NOMO-1 treated with DMSO at 0.1 percent for 48 hours (cell line): ENCODE data around the gene KCNE4.
A peak's percentile ranks its signal among the peaks of the same experiment; 100 is the strongest.

Source experiments
- DNase-seq: peaks from one replicate; lab custom pipeline; 2025; ENCODE audit not compliant: unreplicated experiment; lab: John Stamatoyannopoulos, UW

The KCNE4 gene

DNA sequence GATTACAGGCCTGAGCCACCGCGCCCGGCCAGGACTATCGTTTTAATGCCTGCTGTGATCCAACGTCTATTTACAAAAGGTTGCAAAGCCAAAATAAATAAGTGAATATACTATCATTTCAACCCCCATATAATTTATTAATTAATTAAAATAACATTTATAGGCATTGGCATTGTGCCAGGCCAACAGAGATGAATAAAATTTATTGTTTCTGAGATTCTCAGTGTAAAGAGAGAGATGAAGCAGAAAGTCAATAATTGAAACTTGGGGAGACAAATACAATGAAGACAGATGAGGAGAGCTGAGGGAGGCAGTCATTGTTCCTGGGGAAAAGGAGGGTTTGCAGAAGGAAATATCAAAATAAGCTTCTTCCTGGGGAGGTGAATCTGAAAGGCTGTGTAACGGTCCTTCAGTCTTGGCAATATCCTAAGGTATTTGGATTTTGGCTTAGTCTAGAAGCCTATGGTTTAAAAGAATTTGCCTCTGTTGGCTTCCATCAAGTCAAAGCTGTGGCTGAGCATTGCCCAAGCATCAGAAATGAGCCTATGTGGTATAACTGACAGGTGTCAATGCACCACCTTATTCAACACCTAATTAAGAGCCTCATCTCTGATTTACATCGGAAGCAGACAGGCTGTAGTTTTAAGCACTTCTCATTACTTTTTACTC, 31.5 kb downstream of the KCNE4 start:
- DNase-seq, result no peak

DNA sequence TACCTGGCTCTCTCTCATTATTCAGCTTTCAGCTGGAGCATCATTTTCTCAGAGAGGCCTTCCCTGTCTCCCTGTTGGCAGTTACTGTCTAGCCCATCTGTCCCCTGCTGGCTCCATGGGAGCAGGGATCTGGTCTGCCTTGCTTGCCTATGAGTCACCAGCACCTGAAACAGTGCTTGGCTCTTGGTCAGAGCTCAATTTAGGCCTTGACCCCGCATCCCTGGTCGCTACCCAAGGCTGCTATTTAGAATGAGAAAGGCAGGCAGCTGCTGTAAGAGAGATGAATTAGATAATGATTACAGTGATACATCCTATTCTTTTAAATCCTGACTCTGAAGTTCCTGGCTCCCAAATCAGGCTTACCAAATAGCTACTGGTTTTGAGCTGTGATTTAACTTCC, 32.9 kb downstream of the KCNE4 start:
- DNase-seq, result no peak

DNA sequence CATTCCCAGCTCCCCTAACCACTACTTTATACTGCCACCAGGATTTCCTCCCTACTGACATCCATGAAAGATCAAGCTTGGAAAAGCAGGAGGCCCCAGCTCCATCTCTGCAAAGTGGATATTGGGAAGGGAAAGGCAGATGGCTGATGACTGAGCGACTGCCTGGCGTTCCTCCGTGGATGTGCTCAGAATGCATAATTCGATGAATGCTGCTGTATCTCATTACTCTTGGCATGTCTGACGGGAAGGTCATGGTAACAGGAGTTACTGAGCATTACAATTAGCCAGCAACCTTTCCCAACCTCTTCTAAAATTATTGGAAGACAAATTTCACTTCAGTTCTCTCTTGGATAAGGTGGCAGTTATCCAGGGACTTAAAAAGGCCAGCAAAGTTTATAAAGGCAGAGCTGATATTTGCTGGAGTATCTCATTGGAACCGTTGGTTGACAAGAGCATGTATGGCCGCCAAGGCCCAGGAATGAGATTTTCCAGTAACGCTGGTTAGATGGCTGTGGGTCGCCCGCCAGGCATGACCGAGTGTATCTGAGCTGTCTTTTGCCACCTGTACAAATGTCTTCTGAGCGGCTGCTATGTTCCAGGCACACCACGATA, 34.5 kb downstream of the KCNE4 start:
- DNase-seq, result no peak

DNA sequence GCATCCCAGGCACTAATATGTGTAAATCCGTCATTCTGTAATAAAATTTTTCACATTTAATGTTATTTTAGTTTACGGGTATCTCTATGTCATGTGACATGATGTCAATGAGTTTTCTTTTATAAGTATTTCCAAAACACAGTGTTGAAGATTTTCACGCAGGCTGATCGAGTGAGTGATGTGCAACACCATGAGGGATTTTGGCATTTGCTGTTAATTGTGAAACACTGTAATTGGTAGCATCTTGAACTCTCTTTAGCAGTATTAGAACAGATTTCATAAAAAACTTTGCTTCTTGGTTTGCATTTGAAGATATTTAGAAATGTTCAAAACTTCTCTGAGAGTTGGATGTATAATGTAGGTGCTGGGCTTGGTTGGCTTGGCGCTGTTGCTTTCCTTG, 35.5 kb downstream of the KCNE4 start:
- no peak for DNase-seq

DNA sequence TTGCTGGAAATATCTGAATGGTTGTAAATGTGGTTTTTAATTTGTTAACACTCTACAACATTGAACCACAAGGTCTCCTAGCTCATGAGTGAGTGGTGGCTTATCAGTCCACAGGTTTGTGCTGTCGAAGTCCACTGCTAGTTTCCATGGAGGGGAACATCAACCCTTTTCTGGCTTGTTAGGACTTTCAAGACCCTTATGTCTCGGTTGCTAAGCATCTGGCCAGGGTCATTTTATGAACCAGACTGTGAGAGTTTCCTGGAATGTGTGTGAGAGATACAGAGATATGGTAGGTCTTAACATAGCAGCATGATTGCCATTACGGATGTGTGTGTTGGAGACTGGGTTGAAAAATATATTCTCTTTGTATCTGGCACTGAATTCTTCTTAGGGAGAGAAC, 36.9 kb downstream of the KCNE4 start:
- no peak for DNase-seq

DNA sequence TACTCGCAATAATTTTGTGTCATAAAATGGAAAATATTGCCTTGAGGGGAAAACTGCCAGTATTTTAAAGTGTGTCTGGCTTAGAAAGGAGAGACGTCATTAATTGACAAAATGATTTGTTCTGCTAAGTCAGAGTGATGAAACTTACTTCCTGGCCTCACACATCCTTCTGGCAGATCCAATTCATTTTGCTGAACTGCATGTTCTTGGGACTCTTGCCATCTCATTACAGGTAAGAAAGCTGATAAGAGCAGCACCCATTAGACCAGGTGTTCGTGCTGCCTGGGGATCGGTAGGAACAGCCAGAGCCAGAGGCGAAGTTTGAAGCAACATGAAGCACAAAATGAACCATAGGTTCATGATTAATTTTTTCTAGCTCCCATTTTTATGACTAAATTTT, 38.0 kb downstream of the KCNE4 start:
- DNase-seq, result no peak

DNA sequence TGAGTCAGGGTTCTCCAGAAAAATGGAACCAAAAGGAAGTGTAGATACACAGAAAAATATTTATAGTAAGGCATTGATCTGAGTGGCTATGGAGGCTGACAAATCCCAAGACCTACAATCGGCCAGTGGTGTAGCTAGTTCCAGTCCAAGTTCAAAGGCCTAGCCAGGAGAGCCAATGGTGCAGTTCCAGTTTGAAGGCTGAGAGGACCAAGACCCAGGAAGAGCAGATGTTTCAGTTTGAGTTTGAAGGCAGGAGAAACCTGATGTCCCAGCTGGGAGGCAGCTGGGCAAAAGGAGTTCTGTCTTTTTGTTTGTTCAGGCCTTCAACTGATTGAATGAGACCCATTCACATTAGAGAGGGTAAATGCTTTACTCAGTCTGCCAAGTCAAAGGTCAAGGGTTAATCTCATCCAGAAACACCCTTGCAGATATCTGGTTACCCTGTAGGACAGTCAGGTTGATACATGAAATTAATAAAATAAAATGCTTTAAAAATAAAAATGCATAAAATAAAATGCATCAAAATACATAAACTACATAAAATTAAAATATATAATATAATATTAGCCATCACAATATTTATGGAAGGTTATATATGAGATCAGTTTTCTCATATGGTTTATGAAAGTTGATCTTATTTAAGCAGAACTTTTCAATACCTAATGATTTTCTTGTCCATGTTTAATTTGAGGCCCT, 38.7 kb downstream of the KCNE4 start:
- no peak for DNase-seq

DNA sequence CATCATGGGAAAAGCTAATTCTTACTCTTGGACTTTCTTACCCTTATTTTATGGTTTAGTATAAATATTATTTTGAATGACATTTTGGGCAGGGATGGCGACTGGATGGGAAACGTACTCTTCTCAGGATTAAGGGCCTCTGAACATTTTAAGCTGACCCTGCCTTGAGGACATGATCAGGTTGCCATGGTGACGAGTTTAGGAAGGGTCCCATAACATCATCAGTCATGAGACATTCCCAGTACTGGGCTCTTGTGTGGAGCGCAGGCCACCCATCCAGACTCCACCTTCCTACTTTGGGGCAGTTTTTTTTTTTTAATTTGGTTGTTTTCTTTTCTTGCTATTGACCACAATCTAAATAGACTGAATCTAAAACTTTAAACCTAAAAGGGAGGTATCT, 40.7 kb downstream of the KCNE4 start:
- DNase-seq, result no peak

DNA sequence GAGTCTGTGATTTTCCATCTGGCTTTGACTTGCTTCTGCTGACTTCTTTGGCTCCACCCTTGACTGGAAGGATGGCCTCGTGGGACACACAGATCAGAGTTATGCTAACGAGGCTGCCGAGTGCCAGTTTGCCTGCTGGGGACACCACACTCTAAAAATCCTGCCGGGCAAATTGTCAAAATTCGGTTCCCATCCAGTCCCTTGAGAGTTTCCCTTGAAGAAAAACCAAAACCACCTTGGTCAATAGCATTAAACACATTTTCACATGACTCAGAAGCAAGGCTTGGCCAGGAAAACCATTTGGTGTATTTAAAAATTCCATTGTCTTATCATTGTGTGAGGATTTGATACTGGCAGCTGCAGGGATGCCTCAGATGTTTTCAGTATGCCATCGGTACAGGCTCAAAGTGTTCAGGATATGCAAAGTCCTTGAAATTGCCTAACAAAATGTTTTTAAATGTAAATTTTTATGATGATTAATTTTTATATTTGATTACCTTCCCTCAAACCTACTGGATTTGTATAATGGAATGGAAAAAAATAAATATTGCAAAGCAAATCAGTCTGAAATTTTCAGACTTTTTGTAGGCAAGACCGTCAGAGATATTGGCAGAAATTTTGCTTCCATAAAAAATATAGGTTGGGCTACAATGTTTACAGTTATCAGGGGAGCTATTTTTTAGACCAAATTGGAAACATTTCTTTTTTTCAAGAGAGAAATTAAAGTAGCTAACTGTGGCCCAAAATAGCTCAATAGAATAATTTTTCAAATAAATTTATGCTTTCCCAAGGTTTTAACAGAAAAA, 41.6 kb downstream of the KCNE4 start:
- DNase-seq, result no peak

DNA sequence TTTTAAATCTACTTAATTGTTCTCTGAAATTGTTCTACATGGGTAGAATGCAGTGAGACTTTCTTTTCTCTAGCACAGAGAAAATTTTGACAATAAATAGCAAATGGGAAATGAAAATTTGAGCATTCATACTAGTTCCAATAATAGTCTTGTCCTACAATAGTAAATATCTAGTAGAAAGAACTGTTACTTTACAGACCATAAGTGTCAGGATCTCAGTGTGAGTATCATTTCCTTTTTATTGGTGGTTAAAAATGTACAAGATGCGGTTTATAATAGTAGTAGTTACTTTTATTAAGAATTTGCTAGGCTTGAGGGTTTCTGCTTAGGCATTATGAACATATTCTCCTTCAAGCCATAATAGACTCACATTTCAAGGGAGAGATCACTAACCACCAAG, 43.2 kb downstream of the KCNE4 start:
- DNase-seq, result peak; percentile 10

DNA sequence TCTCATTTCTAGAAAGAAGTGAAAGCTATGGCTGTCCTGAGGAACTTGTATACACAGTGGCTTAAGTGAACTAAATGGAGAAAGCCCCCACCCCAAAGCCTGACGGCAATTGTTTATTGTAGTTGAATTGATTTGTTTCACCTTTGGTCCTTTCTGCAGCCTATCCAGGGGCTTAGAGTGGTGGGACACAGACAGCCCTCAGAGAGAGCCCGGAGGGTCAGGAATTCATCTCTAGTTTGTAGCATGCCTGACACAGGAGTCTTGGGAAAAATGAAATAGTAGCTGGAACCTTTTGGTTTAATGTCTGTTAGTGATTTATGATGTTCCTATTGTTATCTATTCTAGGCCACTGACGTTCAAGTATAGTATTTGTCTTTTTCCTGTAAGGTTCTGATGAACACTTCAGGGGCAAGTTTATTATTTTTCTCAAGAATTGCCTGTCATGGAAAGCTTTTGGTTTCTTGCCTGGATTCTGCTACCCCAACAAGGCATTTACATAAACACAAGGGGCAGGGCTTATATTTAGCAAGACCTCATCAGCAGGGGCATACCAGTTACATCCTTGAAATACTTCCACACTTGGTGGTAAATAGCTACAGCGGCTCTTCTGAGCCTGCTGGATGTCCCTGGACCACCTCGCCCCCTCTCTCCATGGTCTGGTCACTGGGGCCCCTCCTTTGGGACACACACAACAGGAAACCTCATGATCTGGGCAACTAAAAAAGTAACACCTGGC, 44.4 kb downstream of the KCNE4 start:
- no peak for DNase-seq

DNA sequence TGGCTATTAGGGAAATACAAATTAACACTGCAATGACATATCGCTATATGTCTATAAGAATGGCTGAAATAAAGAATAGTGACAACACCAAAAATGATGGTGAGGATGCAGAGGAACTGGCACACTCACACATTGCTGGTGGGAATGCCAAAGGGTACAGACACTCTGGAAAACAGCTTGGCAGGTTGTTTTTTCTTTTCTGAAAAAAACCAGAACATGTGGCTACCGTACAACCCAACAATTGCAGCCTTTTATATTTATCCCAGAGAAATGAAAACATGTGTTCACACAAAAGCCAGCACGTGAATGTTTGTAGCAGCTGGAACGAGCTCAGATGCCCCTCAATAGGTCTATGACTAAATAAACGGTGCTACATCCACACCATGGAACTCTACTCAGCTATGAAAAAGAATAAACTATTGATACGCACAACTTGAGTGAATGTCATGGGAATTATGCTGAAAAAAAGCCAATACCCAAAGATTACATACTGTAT, 45.9 kb downstream of the KCNE4 start:
- no peak for DNase-seq

DNA sequence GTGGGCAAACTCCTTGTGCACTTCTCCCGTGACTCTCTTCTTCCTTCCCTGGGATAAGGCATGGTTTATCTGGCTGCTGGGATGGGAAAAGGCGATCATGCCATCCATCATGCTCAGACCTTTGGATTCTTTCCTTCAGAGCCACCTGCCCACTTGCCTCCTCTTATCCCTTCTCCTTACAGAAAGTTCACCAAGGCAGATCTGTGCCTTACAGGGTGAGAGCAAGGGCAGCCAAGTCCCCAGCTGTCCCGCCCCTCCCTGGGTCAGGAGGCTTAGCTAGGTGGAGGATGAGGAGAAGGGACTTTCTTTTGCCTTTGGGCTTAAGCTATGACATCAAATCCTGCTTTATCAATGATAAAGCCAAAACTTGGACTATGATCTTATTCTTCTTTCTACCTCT, 47.6 kb downstream of the KCNE4 start:
- no peak for DNase-seq

DNA sequence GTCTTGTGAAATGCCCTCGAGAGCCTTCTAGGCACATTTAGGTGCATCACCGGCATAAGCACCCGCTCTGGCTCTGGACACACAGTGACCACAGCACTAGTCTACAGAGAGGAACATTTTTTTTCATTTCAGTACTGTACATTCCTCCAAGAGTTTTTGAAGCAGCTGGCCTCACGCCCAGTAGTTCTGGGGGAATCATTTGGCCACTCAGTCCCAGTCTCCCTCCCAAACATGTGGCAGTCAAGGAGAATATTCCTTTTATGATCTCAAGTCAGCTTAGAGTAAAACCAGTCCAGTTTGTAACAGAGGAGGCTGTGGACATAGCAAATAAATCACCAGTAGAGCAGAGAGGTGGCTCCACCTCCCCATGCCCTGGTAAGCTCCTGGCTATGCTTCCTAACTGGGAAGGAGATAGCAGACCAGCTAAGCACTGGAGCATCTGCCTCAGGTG, 48.1 kb downstream of the KCNE4 start:
- DNase-seq, result no peak

DNA sequence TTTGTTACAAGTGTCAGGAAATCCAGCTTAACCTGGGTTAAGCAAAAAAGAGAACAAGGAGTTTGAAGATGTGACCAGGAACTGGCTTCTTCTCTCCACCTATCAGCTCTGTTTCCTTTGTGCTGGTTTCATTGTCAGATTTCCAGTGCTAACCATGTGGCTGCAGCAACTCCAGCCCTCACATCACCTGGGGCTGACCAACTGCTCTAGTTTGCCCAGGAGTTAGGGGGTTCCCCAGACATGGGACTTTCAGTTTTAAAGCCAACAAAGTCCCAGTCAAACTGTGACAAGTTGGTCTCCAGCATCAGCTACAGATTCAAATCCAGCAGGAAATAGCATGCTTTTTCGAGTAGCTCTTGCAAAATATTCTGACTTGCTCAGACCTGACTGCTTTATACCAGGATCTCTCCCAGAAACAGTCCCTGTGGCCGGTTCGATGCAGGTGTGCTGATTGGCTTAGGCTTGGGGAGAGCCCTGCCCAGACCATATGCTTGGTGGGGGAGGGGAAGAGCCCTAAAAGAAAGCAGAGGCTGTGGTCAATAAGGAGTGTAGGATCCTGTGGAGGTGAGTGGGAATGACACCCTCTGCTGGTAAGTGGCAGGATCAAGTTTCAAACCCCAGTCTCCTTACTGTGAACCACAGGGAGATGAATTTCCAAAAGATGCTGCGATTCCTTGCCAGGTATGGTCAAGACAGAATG, 49.5 kb downstream of the KCNE4 start:
- DNase-seq, result peak; percentile 8

DNA sequence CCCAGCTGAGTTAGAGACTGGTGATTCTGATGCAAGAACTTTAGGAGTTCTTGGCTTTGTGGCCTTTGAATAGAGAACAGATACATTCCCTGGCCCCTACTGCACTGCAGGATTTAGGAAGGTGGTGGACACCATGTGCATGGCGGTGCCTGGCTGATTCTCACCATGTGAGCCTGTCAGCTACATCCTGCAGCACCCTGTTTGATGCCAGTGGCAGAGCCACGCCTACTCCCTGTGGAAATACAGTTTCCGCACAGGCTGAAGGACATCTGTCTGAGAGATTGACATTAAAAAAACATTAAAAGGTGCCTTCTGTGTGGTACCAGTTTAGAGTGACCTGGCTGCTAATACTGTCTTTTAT, 50.0 kb downstream of the KCNE4 start:
- DNase-seq, result no peak

DNA sequence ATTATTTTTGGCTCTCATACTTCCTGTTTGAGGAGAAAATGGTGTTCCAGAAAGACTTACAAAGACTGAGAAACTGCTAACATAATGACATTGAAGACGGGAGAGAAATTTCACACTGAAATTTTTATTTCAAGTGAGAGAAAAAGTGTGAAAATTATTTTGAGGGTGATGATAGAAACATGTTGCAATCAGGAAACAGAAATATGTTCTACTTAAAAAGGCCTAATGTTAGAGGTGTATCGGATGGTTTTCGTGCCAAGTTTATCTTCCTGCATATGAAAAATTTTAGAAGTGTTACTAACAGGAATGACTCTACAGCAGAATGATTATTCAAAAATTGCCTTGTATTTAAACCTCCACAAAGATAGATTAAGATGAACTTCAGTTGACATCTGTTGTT, 50.5 kb downstream of the KCNE4 start:
- no peak for DNase-seq

DNA sequence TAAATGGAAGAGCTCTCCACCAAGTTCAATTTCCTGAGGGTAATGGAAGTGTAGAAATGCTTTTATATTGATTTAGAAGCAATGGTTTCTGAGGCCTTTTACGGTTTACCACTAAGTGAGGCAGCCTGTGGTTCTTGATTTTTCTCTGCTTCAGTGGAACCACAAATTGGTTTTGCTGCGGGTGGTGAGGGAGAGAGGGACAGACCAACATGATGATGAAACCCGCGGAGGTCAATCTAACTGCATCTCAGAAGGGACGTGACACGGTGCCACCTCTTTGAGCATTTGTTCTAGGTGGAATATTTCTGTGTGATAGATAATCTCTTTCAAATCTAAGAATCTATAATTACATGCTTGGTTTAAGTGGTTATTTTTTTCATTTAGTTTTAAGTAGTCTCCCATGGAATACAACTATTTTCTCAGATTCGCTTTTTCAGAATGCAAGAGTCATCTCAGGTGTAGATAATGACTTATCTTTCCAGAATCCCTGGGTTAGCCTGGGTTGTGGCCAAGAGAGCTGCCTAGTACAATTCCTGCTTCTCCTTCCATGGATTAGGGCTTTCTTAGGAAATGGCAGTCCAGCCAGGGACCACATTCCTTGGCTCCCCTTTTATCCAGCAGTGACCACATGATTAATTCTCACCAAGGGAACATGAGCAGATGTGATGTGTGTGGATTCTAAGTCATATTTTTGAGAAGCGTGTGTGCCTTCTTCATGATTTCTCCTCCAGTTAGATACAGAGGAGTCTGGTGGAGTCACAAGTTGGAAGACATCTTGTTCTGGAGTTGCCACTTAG, 52.5 kb downstream of the KCNE4 start:
- DNase-seq, result peak; percentile 75
